Vagina (tissue), 2 donors: ENCODE results near the gene TIAM2. TPM values are rescaled to one million over a fixed set of nuclear protein-coding genes. Genes with fewer than 3 reads are reported as not detected.

ENCODE experiments used
- DNase-seq, 2 donors: peaks; one replicate each; pipeline ENCODE4 v3.0.0-alpha.2; 2017; ENCODE audit errors: extremely low spot score in 2 of 2
- H3K27ac ChIP-seq: fragments of 200-600 bp; sonication (generic); one replicate; pipeline ENCODE4 v1.5.1; 2019
- H3K27me3 ChIP-seq: fragments of 200-600 bp; sonication (generic); one replicate; pipeline ENCODE4 v1.5.1; 2019
- H3K36me3 ChIP-seq, 2 donors: fragments of 200-600 bp; sonication (generic); one replicate each; pipeline ENCODE4 v1.5.1; 2017 to 2019
- H3K4me1 ChIP-seq: fragments of 200-600 bp; sonication (generic); one replicate; pipeline ENCODE4 v1.5.1; 2019
- H3K4me3 ChIP-seq, 2 donors: fragments of 200-600 bp; sonication (generic); 1 replicate in 1 of 2; 2 replicates in 1 of 2; pipeline ENCODE4 v1.5.1; 2016 to 2019
- H3K9me3 ChIP-seq: fragments of 200-600 bp; sonication (generic); one replicate; pipeline ENCODE4 v1.5.1; 2019
- CTCF ChIP-seq, 3 experiments: fragments of 450-650 bp in 2 of 3; fragments of 200-600 bp in 1 of 3; sonication (generic) in 1 of 3; IDR thresholded peaks; one replicate each; pipeline ENCODE4 v1.5.1; 2017 to 2019; ENCODE audit warnings: antibody characterized with exemption in 3 of 3, mild to moderate bottlenecking in 2 of 3, moderate library complexity in 2 of 3
- POLR2A ChIP-seq, 2 donors: fragments of 450-650 bp; IDR thresholded peaks; one replicate each; pipeline ENCODE4 v1.6.1; 2017; ENCODE audit warnings: antibody characterized with exemption in 2 of 2, mild to moderate bottlenecking in 2 of 2, moderate library complexity in 2 of 2
- POLR2AphosphoS5 ChIP-seq, 2 donors: sonication (generic); formaldehyde crosslinking; IDR thresholded peaks; one replicate each; pipeline ENCODE4 v1.9.0; 2017; ENCODE audit warnings: antibody characterized with exemption in 2 of 2, mild to moderate bottlenecking in 2 of 2, low read depth in 1 of 2; ENCODE audit not compliant: insufficient read depth in 1 of 2
- intact Hi-C: fragments of 100-400 bp; cut with DNase I; formaldehyde crosslinking; loops from one replicate; pipeline ENCODE4 v1.15.1; 2023
- total RNA-seq: library from RNA; depleted of rRNA; stranded (reverse); fragments of >200 nt; gene quantifications from one replicate; pipeline ENCODE4 v1.2.3, GENCODE V29; 2016

TIAM2 gene
- total RNA-seq, 1 donor from 2014 or later, result 11.5 TPM

- peaks cover 10% of the 10 kb centered on the region for H3K4me1 ChIP-seq
- H3K9me3 ChIP-seq, result no peaks in the 10 kb centered on the region
- H3K4me3 ChIP-seq, result no peak overlapping the region
- no peaks in the 10 kb centered on the region for H3K27me3 ChIP-seq
- no peak overlapping the region for H3K27ac ChIP-seq
- no peaks in the 10 kb centered on the region for H3K36me3 ChIP-seq
- DNase-seq, result peak in 1 of 2 donors; percentile 56
- intact Hi-C loops, result no loop called here
- TF ChIP-seq CTCF (IDR thresholded peaks at IDR 0.05), result no peak
Observed at GRCh38 chr6:155045561-155046404, 50.7 kb downstream of the TIAM2 start.

GRCh38 chr6:155047523-155047922 lies 52.4 kb downstream of the TIAM2 start:
- Histone ChIP-seq H3K27me3 (no peaks in the 10 kb centered on the region), H3K4me1 (no peaks in the 10 kb centered on the region), H3K9me3 (no peaks in the 10 kb centered on the region), H3K4me3 (no peak overlapping the region), H3K27ac (no peak overlapping the region), H3K36me3 (no peaks in the 10 kb centered on the region)
- intact Hi-C loops, result no loop called here
- no peak for DNase-seq
- no peak for TF ChIP-seq POLR2A (IDR thresholded peaks at IDR 0.05)
- no peak for TF ChIP-seq CTCF (IDR thresholded peaks at IDR 0.05)
- TF ChIP-seq POLR2AphosphoS5 (IDR thresholded peaks at IDR 0.05; ENCODE audit: insufficient read depth in 1 of 2, low read depth in 1 of 2), result no peak

- Histone ChIP-seq H3K36me3 (no peaks in the 10 kb centered on the region), H3K27ac (no peak overlapping the region), H3K4me3 (no peak overlapping the region), H3K27me3 (no peaks in the 10 kb centered on the region), H3K4me1 (no peaks in the 10 kb centered on the region), H3K9me3 (no peaks in the 10 kb centered on the region)
- no peak for TF ChIP-seq CTCF (IDR thresholded peaks at IDR 0.05)
- no peak for TF ChIP-seq POLR2AphosphoS5 (IDR thresholded peaks at IDR 0.05; ENCODE audit: insufficient read depth in 1 of 2, low read depth in 1 of 2)
- no peak for TF ChIP-seq POLR2A (IDR thresholded peaks at IDR 0.05)
- intact Hi-C loops, result no loop called here
- DNase-seq, result no peak
Observed at GRCh38 chr6:155050311-155050710, 55.2 kb downstream of the TIAM2 start.

GRCh38 chr6:155054491-155055250 lies 59.6 kb downstream of the TIAM2 start:
- TF ChIP-seq POLR2AphosphoS5 (IDR thresholded peaks at IDR 0.05; ENCODE audit: insufficient read depth in 1 of 2, low read depth in 1 of 2) (no peak), POLR2A (IDR thresholded peaks at IDR 0.05) (no peak), CTCF (IDR thresholded peaks at IDR 0.05) (no peak)
- H3K4me3 ChIP-seq, result no peak overlapping the region
- DNase-seq, result no peak
- no peaks in the 10 kb centered on the region for H3K27me3 ChIP-seq
- no peaks in the 10 kb centered on the region for H3K4me1 ChIP-seq
- H3K9me3 ChIP-seq, result no peaks in the 10 kb centered on the region
- H3K36me3 ChIP-seq, result no peaks in the 10 kb centered on the region
- H3K27ac ChIP-seq, result no peak overlapping the region
- intact Hi-C loops, result no loop called here

- Histone ChIP-seq H3K36me3 (no peaks in the 10 kb centered on the region), H3K27me3 (no peaks in the 10 kb centered on the region), H3K9me3 (no peaks in the 10 kb centered on the region), H3K27ac (no peak overlapping the region), H3K4me1 (no peaks in the 10 kb centered on the region), H3K4me3 (no peak overlapping the region)
- no peak for TF ChIP-seq CTCF (IDR thresholded peaks at IDR 0.05)
- no peak for TF ChIP-seq POLR2A (IDR thresholded peaks at IDR 0.05)
- intact Hi-C loops, result no loop called here
- no peak for DNase-seq
Observed at GRCh38 chr6:155055729-155056128, 60.6 kb downstream of the TIAM2 start.
